ENCODE measurements around the gene IFT88.

The IFT88 gene

GRCh38 chr13:20738616-20739015, 171.7 kb downstream of the IFT88 start:
- Histone ChIP-seq H3K36me3 (ENCODE audit: insufficient read depth, low read length) (no peaks in the 10 kb centered on the region), H3K9ac (ENCODE audit: low read depth, low read length) (no peak overlapping the region), H3K4me1 (ENCODE audit: insufficient read depth, low read length) (no peaks in the 10 kb centered on the region), H3K4me3 (ENCODE audit: low read length) (no peak overlapping the region), H3K27me3 (ENCODE audit: insufficient read depth, low read length) (no peaks in the 10 kb centered on the region), H3K9me3 (ENCODE audit: insufficient read depth, low read depth, low read length) (no peaks in the 10 kb centered on the region), H3K27ac (ENCODE audit: low read depth, low read length) (no peak overlapping the region)
- 95% methylated on average over 6 of the region's 6 CpGs for WGBS

GRCh38 chr13:20740021-20740420, 173.1 kb downstream of the IFT88 start:
- H3K27me3 ChIP-seq (ENCODE audit: insufficient read depth, low read length), result no peaks in the 10 kb centered on the region
- H3K27ac ChIP-seq (ENCODE audit: low read depth, low read length), result no peak overlapping the region
- no peak overlapping the region for H3K9ac ChIP-seq (ENCODE audit: low read depth, low read length)
- no peak overlapping the region for H3K4me3 ChIP-seq (ENCODE audit: low read length)
- H3K4me1 ChIP-seq (ENCODE audit: insufficient read depth, low read length), result no peaks in the 10 kb centered on the region
- no peaks in the 10 kb centered on the region for H3K36me3 ChIP-seq (ENCODE audit: insufficient read depth, low read length)
- WGBS, result 96% methylated on average over 22 of the region's 22 CpGs
- H3K9me3 ChIP-seq (ENCODE audit: insufficient read depth, low read depth, low read length), result no peaks in the 10 kb centered on the region
